H1 (cell line): ENCODE data around the gene RCSD1. TPM values are rescaled to one million over a fixed set of nuclear protein-coding genes. Genes with fewer than 3 reads are reported as not detected.

Experiments used
- CTCF ChIA-PET: fragments of 300-600 bp; sonication (Branson Sonifier 250); formaldehyde crosslinking; loops from one replicate; lab custom pipeline; 2021; ENCODE audit not compliant: partially characterized antibody; lab: Charles Lee
- POLR2A ChIA-PET: fragments of 300-600 bp; sonication (Branson Sonifier 250); formaldehyde crosslinking; loops from one replicate; lab custom pipeline; 2021; ENCODE audit warnings: inconsistent platforms; ENCODE audit not compliant: partially characterized antibody; lab: Charles Lee
- DNase-seq, 2 experiments: peaks; one replicate each; pipeline versions ENCODE4 v3.0.0 to v3.0.0-alpha.2; 2010 to 2022; ENCODE audit warnings: low spot score in 2 of 2, low read depth in 1 of 2, mixed read lengths in 1 of 2
- FAIRE-seq: peaks from 2 replicates; lab custom pipeline; 2011; peaks lifted over from hg19 to GRCh38; lab: Jason Lieb, UNC
- H2AFZ ChIP-seq: 2 replicates; pipeline ENCODE4 v1.8.1; 2012; ENCODE audit warnings: low read length, inconsistent platforms
- H2AK5ac ChIP-seq: 2 replicates; pipeline ENCODE4 v1.6.1; 2013; ENCODE audit warnings: low read depth, low read length
- H2BK120ac ChIP-seq: replicated peaks from 2 replicates; pipeline ENCODE3; 2013; ENCODE audit warnings: low read depth, low read length, inconsistent platforms
- H2BK12ac ChIP-seq: 2 replicates; pipeline ENCODE4 v1.6.1; 2013; ENCODE audit warnings: low read depth, low read length
- H2BK15ac ChIP-seq: 2 replicates; pipeline ENCODE4 v1.6.1; 2013; ENCODE audit warnings: low read length
- H2BK20ac ChIP-seq: 2 replicates; pipeline ENCODE4 v1.6.1; 2013; ENCODE audit warnings: low read length
- H2BK5ac ChIP-seq: 2 replicates; pipeline ENCODE4 v1.6.1; 2013; ENCODE audit warnings: low read depth, low read length
- H3K14ac ChIP-seq: 2 replicates; pipeline ENCODE4 v1.6.1; 2013; ENCODE audit warnings: inconsistent platforms; ENCODE audit not compliant: insufficient read length
- H3K18ac ChIP-seq: 2 replicates; pipeline ENCODE4 v1.6.1; 2013; ENCODE audit warnings: low read length; ENCODE audit errors: extremely low read depth
- H3K23ac ChIP-seq: 2 replicates; pipeline ENCODE4 v1.6.1; 2013; ENCODE audit warnings: inconsistent platforms; ENCODE audit not compliant: insufficient read length
- H3K23me2 ChIP-seq: 2 replicates; pipeline ENCODE4 v1.6.1; 2013; ENCODE audit warnings: low read depth, low read length
- H3K27ac ChIP-seq: 2 replicates; pipeline ENCODE4 v1.6.1; 2011; ENCODE audit warnings: low read depth, low read length, inconsistent platforms
- H3K27me3 ChIP-seq, 4 experiments: replicated peaks in 1 of 4; 1 replicate in 1 of 4; 2 replicates in 3 of 4; pipeline versions ENCODE4 v1.6.1 to v1.8.1; 2011 to 2013; ENCODE audit warnings: low read length in 3 of 4, mild to moderate bottlenecking in 3 of 4, inconsistent platforms in 2 of 4, mixed read lengths in 2 of 4, moderate library complexity in 1 of 4; ENCODE audit not compliant: control insufficient read depth in 3 of 4, insufficient read depth in 3 of 4; ENCODE audit errors: extremely low read depth in 1 of 4
- H3K36me3 ChIP-seq, 4 experiments: 2 replicates each; pipeline versions ENCODE4 v1.6.1 to v1.8.1; 2011 to 2013; ENCODE audit warnings: mild to moderate bottlenecking in 4 of 4, low read length in 3 of 4, moderate library complexity in 2 of 4, control low read depth in 1 of 4, inconsistent platforms in 1 of 4; ENCODE audit not compliant: insufficient read depth in 4 of 4, control insufficient read depth in 2 of 4
- H3K4ac ChIP-seq: replicated peaks from 2 replicates; pipeline ENCODE3; 2013; ENCODE audit warnings: low read length, low read depth, mixed read lengths, inconsistent platforms; ENCODE audit not compliant: insufficient read length
- H3K4me1 ChIP-seq, 4 experiments: replicated peaks in 1 of 4; 1 replicate in 1 of 4; 2 replicates in 3 of 4; pipeline versions ENCODE4 v1.6.1 to v1.8.1; 2011 to 2013; ENCODE audit warnings: low read length in 3 of 4, inconsistent platforms in 2 of 4, mixed read lengths in 1 of 4; ENCODE audit not compliant: insufficient read depth in 4 of 4, control insufficient read depth in 3 of 4
- H3K4me2 ChIP-seq, 2 experiments: 2 replicates each; pipeline versions ENCODE4 v1.6.1 to v1.8.1; 2011 to 2013; ENCODE audit warnings: low read depth in 2 of 2, low read length in 2 of 2, control low read depth in 1 of 2, inconsistent platforms in 1 of 2, mild to moderate bottlenecking in 1 of 2; ENCODE audit not compliant: insufficient read depth in 1 of 2
- H3K4me3 ChIP-seq, 4 experiments: fragments of 200-600, 300-600 bp in 1 of 4; sonication (generic), shearing (Covaris generic), sonication (Bioruptor Twin) in 1 of 4; 2 replicates each; pipeline versions ENCODE4 v1.5.1 to v1.8.1; 2011 to 2016; ENCODE audit warnings: low read length in 4 of 4, low read depth in 3 of 4, control low read depth in 2 of 4, inconsistent platforms in 2 of 4, mild to moderate bottlenecking in 2 of 4, mixed read lengths in 1 of 4, moderate library complexity in 1 of 4; ENCODE audit not compliant: insufficient read depth in 2 of 4; ENCODE audit errors: extremely low read depth in 1 of 4
- H3K56ac ChIP-seq: replicated peaks from 2 replicates; pipeline ENCODE3; 2013; ENCODE audit warnings: low read depth, mild to moderate bottlenecking, mixed read lengths, low read length, inconsistent platforms; ENCODE audit not compliant: insufficient read length
- H3K79me1 ChIP-seq: 2 replicates; pipeline ENCODE4 v1.6.1; 2013; ENCODE audit warnings: low read depth, low read length, control low read depth
- H3K79me2 ChIP-seq, 2 experiments: 2 replicates each; pipeline versions ENCODE4 v1.6.1 to v1.8.1; 2012 to 2013; ENCODE audit warnings: low read length in 2 of 2, mild to moderate bottlenecking in 2 of 2, inconsistent platforms in 1 of 2; ENCODE audit not compliant: insufficient read depth in 2 of 2, control insufficient read depth in 1 of 2
- H3K9ac ChIP-seq, 4 experiments: replicated peaks in 1 of 4; 1 replicate in 1 of 4; 2 replicates in 3 of 4; pipeline versions ENCODE4 v1.6.1 to v1.8.1; 2011 to 2013; ENCODE audit warnings: low read depth in 3 of 4, low read length in 3 of 4, control low read depth in 2 of 4, mild to moderate bottlenecking in 2 of 4, moderate library complexity in 2 of 4, inconsistent platforms in 1 of 4; ENCODE audit errors: extremely low read depth in 1 of 4
- H3K9me3 ChIP-seq, 2 experiments: 2 replicates each; pipeline versions ENCODE4 v1.6.1 to v1.8.1; 2012 to 2013; ENCODE audit warnings: mild to moderate bottlenecking in 2 of 2, moderate library complexity in 2 of 2, control low read depth in 1 of 2, inconsistent platforms in 1 of 2, low read depth in 1 of 2, low read length in 1 of 2, mixed read lengths in 1 of 2; ENCODE audit not compliant: insufficient read depth in 2 of 2
- H4K20me1 ChIP-seq, 2 experiments: replicated peaks in 1 of 2; 2 replicates each; pipeline versions ENCODE3 to v1.8.1; 2011 to 2013; ENCODE audit warnings: inconsistent platforms in 2 of 2, low read length in 2 of 2, mild to moderate bottlenecking in 1 of 2; ENCODE audit not compliant: insufficient read depth in 2 of 2, control insufficient read depth in 1 of 2
- H4K5ac ChIP-seq: 2 replicates; pipeline ENCODE4 v1.6.1; 2013; ENCODE audit warnings: low read length, low read depth, mixed read lengths, inconsistent platforms; ENCODE audit not compliant: insufficient read length
- H4K8ac ChIP-seq: 2 replicates; pipeline ENCODE4 v1.8.0; 2013; ENCODE audit warnings: mild to moderate bottlenecking, moderate library complexity, low read length, inconsistent platforms; ENCODE audit not compliant: insufficient read depth; ENCODE audit errors: extremely low read depth
- H4K91ac ChIP-seq: replicated peaks from 2 replicates; pipeline ENCODE3; 2013; ENCODE audit warnings: low read length, mixed read lengths, inconsistent platforms; ENCODE audit not compliant: insufficient read length
- CBX5 ChIP-seq: fragments of 300-800, 300-1000 bp; sonication (generic); IDR thresholded peaks from 2 replicates; pipeline ENCODE4 v1.7.1; 2016; ENCODE audit warnings: antibody characterized with exemption, low read length, low read depth
- KDM4A ChIP-seq: IDR thresholded peaks from one replicate; pipeline ENCODE4 v1.7.1; 2012; ENCODE audit warnings: low read depth, mild to moderate bottlenecking, moderate library complexity, low read length, inconsistent platforms; ENCODE audit not compliant: severe bottlenecking
- WGBS, 2 experiments: shearing (Covaris generic) in 1 of 2; methylation state at CpG; one replicate each; pipeline versions ENCODE4 v1.1.6 to v1.1.7; 2013 to 2015; ENCODE audit warnings: low lambda C conversion rate in 2 of 2, mixed read lengths in 2 of 2, inconsistent platforms in 1 of 2, low coverage in 1 of 2, missing lambda C conversion rate in 1 of 2; ENCODE audit not compliant: insufficient replicate concordance in 2 of 2, insufficient coverage in 1 of 2, insufficient read length in 1 of 2; ENCODE audit errors: extremely low coverage in 1 of 2, missing lambda C conversion rate in 1 of 2; 5-methylcytosine and 5-hydroxymethylcytosine counted together
- polyA plus RNA-seq, 7 experiments: library from polyadenylated mRNA; depleted of rRNA in 3 of 7; stranded (reverse) in 5 of 7; unstranded in 2 of 7; fragments of >200 nt in 5 of 7; fragments of 200-250 nt in 2 of 7; gene quantifications; 1 replicate in 5 of 7; 2 replicates in 1 of 7; 4 replicates in 1 of 7; pipeline versions ENCODE4 v1.2.1 to v1.2.3, GENCODE V29; 2011 to 2013; ENCODE audit warnings: missing spikeins in 2 of 7, mixed read lengths in 2 of 7
- total RNA-seq: library from RNA; stranded (reverse); fragmentation: NEBNext Ultra II Directional; extraction: Animal tissue kit (Norgen Biotek cat#: 25700); gene quantifications from 2 replicates; pipeline ENCODE4 v1.2.1, GENCODE V29; 2021

RCSD1 gene
- total and polyA plus RNA-seq, 2 of the 8 experiments (the other 6 are each of a cell fraction or from before 2014, with no cell fraction given) = 0.47 to 0.69 TPM

- Histone ChIP-seq H4K5ac (no peak overlapping the region), H4K20me1 (no peaks in the 10 kb centered on the region), H3K4me1 (no peaks in the 10 kb centered on the region; a peak in 2 of 7 replicates), H2AFZ (peak overlapping the region; percentile 44), H2AK5ac (no peak overlapping the region), H2BK12ac (no peak overlapping the region), H3K79me1 (no peaks in the 10 kb centered on the region), H2BK5ac (no peak overlapping the region), H2BK15ac (no peak overlapping the region), H3K27me3 (peaks cover 0 to 13% (median 9%) of the 10 kb centered on the region in 4 experiments; a peak in 6 of 7 replicates), H3K36me3 (no peaks in the 10 kb centered on the region), H3K18ac (no peak overlapping the region), H3K9me3 (no peaks in the 10 kb centered on the region), H2BK20ac (no peak overlapping the region), H3K4me2 (peak overlapping the region; percentile 58 to 78; a peak in 3 of 4 replicates), H3K14ac (no peak overlapping the region), H2BK120ac (no peak overlapping the region), H3K9ac (no peak overlapping the region), H3K4me3 (peak overlapping the region; percentile 63 to 96 (median 81)), H3K27ac (no peak overlapping the region), H3K56ac (peak overlapping the region; percentile 5), H4K91ac (no peak overlapping the region), H3K23me2 (peaks cover 6% of the 10 kb centered on the region), H3K23ac (no peak overlapping the region), H3K79me2 (no peaks in the 10 kb centered on the region), H4K8ac (no peak overlapping the region), H3K4ac (no peak overlapping the region)
- ChIA-PET CTCF (interaction anchor here (0.9 to 2.4 kb wide), 8 partner anchors 12 to 367 kb away, joined by 3 to 11 read pairs (median 4); no protein-coding TSS in a partner anchor), POLR2A (interaction anchor here (0.6 to 0.9 kb wide), 3 partner anchors 14 to 162 kb away, joined by 3 to 6 read pairs (median 3); partner anchors contain the start of gene CREG1)
- DNase-seq = no peak
- peak; percentile 12 for TF ChIP-seq KDM4A
- no peak for TF ChIP-seq CBX5
- no peak for FAIRE-seq
- WGBS, 2 experiments = 1% methylated on average over 4 of the region's 4 CpGs; no CpG with 5 or more reads in 1 of the 2 experiments
Measured at GRCh38 chr1:167716000-167716271, 85.9 kb downstream of the RCSD1 start.
